Rectal smooth muscle tissue (tissue), 1 donor: Measurements from ENCODE around the gene GPANK1.
A peak's percentile ranks its signal among the peaks of the same experiment; 100 is the strongest.

Source experiments
- H3K27ac ChIP-seq: one replicate; pipeline ENCODE4 v1.7.0; 2013; ENCODE audit warnings: low read depth, low read length, inconsistent platforms
- H3K27me3 ChIP-seq: one replicate; pipeline ENCODE4 v1.7.0; 2013; ENCODE audit warnings: low read length; ENCODE audit not compliant: control insufficient read depth, insufficient read depth
- H3K36me3 ChIP-seq: one replicate; pipeline ENCODE4 v1.7.0; 2013; ENCODE audit warnings: low read length; ENCODE audit not compliant: control insufficient read depth, insufficient read depth
- H3K4me1 ChIP-seq: one replicate; pipeline ENCODE4 v1.7.0; 2013; ENCODE audit warnings: low read length; ENCODE audit not compliant: control insufficient read depth, insufficient read depth
- H3K4me3 ChIP-seq: one replicate; pipeline ENCODE4 v1.7.0; 2013; ENCODE audit warnings: low read length
- H3K9ac ChIP-seq: one replicate; pipeline ENCODE4 v1.7.0; 2013; ENCODE audit warnings: low read length

Gene GPANK1

DNA sequence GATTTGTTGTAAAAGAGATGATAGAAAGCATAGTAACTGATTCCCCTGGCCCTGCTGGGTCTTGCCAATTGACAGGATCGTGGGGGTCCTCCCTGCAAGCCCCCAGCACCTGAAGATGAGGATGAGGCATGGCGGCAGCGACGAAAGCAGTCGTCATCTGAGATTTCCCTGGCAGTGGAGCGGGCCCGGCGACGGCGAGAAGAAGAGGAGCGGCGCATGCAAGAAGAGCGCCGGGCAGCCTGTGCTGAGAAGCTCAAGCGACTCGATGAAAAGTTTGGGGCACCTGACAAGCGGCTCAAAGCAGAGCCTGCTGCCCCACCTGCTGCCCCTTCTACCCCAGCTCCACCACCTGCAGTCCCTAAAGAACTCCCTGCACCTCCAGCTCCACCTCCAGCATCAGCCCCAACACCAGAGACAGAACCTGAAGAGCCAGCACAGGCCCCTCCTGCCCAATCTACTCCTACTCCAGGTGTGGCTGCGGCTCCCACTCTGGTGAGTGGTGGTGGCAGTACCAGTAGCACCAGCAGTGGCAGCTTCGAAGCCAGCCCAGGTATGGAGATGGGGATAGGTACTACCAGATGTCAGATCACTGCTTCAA is 37.0 kb downstream of the GPANK1 start:
- H3K36me3 ChIP-seq = peaks cover 63% of the 10 kb centered on the region
- H3K27me3 ChIP-seq = no peaks in the 10 kb centered on the region
- H3K9ac ChIP-seq = no peak overlapping the region
- no peak overlapping the region for H3K4me3 ChIP-seq
- H3K27ac ChIP-seq = no peak overlapping the region
- no peaks in the 10 kb centered on the region for H3K4me1 ChIP-seq

GRCh38 chr6:31626952-31627351 is 37.8 kb downstream of the GPANK1 start:
- Histone ChIP-seq H3K27me3 (no peaks in the 10 kb centered on the region), H3K27ac (no peak overlapping the region), H3K9ac (no peak overlapping the region), H3K36me3 (peaks cover 63% of the 10 kb centered on the region), H3K4me1 (peaks cover 4% of the 10 kb centered on the region), H3K4me3 (no peak overlapping the region)

DNA sequence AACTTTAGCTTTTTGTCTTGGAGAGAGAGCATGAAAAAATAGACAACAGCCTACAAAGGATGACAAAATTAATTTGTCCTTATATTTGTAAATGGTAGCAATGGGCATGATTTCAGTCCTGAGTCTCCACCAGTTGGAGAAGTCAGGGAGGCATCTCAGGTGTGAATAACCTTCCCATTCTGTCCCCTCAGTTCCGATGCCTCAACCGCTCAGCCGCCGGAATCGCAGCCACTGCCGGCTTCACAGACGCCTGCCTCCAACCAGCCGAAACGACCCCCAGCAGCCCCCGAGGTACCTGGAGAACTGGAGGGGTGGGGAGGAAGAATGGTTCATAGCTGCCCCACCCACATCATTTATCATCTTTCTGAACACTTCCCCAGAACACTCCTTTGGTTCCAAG is 40.7 kb downstream of the GPANK1 start:
- no peak overlapping the region for H3K9ac ChIP-seq
- peaks cover 46% of the 10 kb centered on the region for H3K36me3 ChIP-seq
- peaks cover 8% of the 10 kb centered on the region for H3K4me1 ChIP-seq
- H3K27ac ChIP-seq = no peak overlapping the region
- H3K4me3 ChIP-seq = no peak overlapping the region
- peaks cover 2% of the 10 kb centered on the region for H3K27me3 ChIP-seq

DNA sequence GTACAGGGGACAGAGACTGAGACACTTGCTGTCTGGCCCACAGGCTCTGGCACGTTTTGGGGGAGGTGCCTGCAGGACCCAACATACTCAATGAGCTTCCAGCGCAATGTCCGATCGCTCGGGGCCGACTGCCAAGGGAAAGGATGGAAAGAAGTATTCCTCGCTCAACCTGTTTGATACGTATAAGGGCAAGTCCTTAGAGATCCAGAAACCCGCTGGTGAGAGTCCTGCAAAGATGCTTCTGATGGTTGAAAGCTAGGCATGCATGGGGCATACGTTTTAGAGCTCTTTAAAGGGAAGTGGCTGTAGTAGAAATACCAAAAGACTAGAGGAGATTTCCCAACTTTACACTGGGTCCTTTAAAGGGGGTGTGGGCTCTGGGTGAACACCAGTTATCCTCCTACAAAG is 42.1 kb downstream of the GPANK1 start:
- H3K4me1 ChIP-seq = peaks cover 8% of the 10 kb centered on the region
- H3K27ac ChIP-seq = no peak overlapping the region
- H3K36me3 ChIP-seq = peaks cover 32% of the 10 kb centered on the region
- H3K9ac ChIP-seq = no peak overlapping the region
- H3K27me3 ChIP-seq = peaks cover 2% of the 10 kb centered on the region
- no peak overlapping the region for H3K4me3 ChIP-seq

DNA sequence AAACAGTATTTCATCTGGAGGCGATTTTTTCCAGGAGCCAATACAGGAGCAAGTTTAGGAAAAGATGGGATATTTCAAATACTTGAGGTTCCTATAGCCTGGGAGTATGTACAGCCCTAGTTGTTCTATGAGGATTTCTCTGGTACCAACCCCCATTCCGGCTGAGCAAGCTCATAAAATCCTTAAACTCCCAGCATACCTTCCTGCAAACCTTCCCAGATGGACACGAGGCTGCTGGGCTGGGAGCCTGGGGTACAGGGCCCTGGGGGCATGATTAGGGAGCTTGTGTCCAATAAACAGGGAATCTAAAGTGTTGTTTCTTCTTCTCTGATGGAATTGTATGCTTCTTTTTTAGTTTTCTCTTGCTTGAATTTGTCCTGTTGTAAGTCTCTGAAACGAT is 42.8 kb downstream of the GPANK1 start:
- peak overlapping the region; percentile 95 for H3K4me3 ChIP-seq
- H3K27me3 ChIP-seq = peaks cover 2% of the 10 kb centered on the region
- H3K36me3 ChIP-seq = peaks cover 27% of the 10 kb centered on the region
- H3K27ac ChIP-seq = peak overlapping the region; percentile 94
- H3K9ac ChIP-seq = no peak overlapping the region
- H3K4me1 ChIP-seq = peaks cover 8% of the 10 kb centered on the region

- peaks cover 8% of the 10 kb centered on the region for H3K4me1 ChIP-seq
- H3K27me3 ChIP-seq = peaks cover 2% of the 10 kb centered on the region
- peak overlapping the region; percentile 95 for H3K4me3 ChIP-seq
- H3K9ac ChIP-seq = peak overlapping the region; percentile 92
- H3K36me3 ChIP-seq = peaks cover 25% of the 10 kb centered on the region
- peak overlapping the region; percentile 94 for H3K27ac ChIP-seq
These were observed 43.4 kb downstream of the GPANK1 start for GRCh38 chr6:31621320-31621939.

- peaks cover 2% of the 10 kb centered on the region for H3K27me3 ChIP-seq
- H3K27ac ChIP-seq = peak within 1 kb of the TSS; percentile 94
- H3K36me3 ChIP-seq = peaks cover 18% of the 10 kb centered on the region
- H3K9ac ChIP-seq = peak within 1 kb of the TSS; percentile 92
- peak within 1 kb of the TSS; percentile 95 for H3K4me3 ChIP-seq
- H3K4me1 ChIP-seq = peaks cover 8% of the 10 kb centered on the region
These were observed 44.0 kb downstream of the GPANK1 start, which contains the start of gene PRRC2A for GRCh38 chr6:31620586-31621319. Gene PRRC2A (plus strand): TSS chr6:31620715. CDS start chr6:31622790, 2,075 bp downstream.

DNA sequence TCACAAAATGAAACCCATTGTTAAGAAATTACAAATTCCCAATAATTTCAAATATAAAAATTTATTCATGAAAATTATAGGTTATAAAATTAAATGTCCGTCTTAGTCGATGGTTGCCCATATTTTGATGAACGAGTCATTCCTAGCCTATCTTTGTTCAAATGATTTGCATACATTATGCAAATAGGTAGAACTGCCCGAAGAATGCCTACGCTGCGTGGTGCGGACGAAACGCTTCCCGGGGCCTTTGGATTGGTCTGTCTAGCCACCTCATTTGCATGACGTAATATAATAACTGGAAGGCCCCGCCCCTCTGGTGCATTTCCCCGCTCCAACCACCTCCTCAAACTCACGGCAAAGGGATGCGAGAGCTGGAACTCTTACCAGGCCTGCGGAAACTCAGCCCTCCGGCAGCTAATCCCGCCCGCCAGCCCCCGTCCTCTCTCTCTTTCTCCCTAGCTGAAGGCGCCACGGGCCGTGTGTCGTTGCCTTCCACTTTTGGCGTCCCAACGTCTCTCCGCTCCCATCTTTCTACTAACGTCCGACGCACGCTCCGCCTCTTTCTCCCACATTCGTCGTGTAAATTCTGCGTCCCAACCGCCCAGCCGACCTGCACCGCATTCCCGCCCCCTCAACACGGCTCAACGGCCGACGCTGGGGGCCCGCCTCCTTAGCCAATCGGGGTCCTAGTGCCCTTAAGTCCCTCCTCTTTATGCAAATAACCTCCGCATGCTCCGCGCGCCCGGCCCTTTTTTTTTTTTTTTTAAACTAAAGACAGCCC is 44.8 kb downstream of the GPANK1 start:
- H3K27me3 ChIP-seq = peaks cover 2% of the 10 kb centered on the region
- peak overlapping the region; percentile 55 for H3K4me3 ChIP-seq
- peak overlapping the region; percentile 94 for H3K27ac ChIP-seq
- H3K4me1 ChIP-seq = peaks cover 8% of the 10 kb centered on the region
- no peak overlapping the region for H3K9ac ChIP-seq
- H3K36me3 ChIP-seq = peaks cover 11% of the 10 kb centered on the region

DNA sequence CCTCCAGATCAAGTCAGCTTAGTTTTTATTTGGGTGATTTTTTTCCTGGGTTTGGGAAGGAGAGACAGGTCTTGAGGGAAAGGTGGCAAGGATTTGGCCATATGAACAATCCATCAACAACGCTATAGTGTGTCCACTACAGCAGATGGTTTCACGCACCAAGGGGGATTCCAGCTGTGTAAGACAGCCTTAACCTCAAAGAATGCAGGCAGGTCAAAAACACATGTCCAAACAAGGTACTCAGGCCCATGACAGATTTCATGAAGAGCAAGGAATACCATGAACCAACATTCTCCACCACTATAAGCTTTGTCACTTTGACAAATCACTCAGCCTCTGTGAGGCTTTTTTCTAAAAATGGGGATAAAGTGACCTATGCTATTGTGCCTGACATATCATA is 47.8 kb downstream of the GPANK1 start:
- Histone ChIP-seq H3K4me1 (peaks cover 5% of the 10 kb centered on the region), H3K4me3 (no peak overlapping the region), H3K27me3 (peaks cover 2% of the 10 kb centered on the region), H3K9ac (no peak overlapping the region), H3K27ac (no peak overlapping the region), H3K36me3 (no peaks in the 10 kb centered on the region)

DNA sequence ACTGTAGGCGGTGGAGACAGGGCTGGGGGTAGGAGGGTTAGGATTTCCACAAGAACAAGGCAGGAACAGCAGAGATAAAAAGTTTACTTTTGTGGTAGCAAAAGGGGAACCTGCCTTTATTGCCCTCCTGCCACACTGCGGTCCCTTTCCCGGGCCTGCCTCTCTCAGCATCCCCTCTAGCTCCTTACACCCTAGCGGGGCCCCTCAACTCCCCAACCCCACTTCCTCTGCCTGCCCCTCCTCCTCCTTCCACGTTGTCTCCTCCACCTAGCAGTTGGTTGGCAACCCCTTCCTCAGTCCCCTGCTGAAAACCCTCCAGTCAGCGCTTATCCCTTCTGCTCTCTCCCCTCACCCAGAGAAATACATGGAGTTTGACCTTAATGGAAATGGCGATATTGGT is 49.0 kb downstream of the GPANK1 start:
- H3K27me3 ChIP-seq = no peaks in the 10 kb centered on the region
- H3K4me3 ChIP-seq = peak overlapping the region; percentile 27
- H3K9ac ChIP-seq = no peak overlapping the region
- no peak overlapping the region for H3K27ac ChIP-seq
- no peaks in the 10 kb centered on the region for H3K36me3 ChIP-seq
- H3K4me1 ChIP-seq = no peaks in the 10 kb centered on the region

- no peak within 1 kb of the TSS for H3K9ac ChIP-seq
- H3K27me3 ChIP-seq = no peaks in the 10 kb centered on the region
- peak within 1 kb of the TSS; percentile 27 for H3K4me3 ChIP-seq
- no peaks in the 10 kb centered on the region for H3K4me1 ChIP-seq
- no peaks in the 10 kb centered on the region for H3K36me3 ChIP-seq
- H3K27ac ChIP-seq = no peak within 1 kb of the TSS
These were observed 49.9 kb downstream of the GPANK1 start, which contains the start of gene AIF1 for GRCh38 chr6:31614684-31615578. Gene AIF1 (plus strand): TSS chr6:31615234. CDS start chr6:31615330, 96 bp downstream.
